Measurements from ENCODE around the gene APOBEC4.

Gene APOBEC4

GRCh38 chr1:183694755-183695154, 41.6 kb upstream of the APOBEC4 start:
- TF ChIP-seq, protein P1, sequence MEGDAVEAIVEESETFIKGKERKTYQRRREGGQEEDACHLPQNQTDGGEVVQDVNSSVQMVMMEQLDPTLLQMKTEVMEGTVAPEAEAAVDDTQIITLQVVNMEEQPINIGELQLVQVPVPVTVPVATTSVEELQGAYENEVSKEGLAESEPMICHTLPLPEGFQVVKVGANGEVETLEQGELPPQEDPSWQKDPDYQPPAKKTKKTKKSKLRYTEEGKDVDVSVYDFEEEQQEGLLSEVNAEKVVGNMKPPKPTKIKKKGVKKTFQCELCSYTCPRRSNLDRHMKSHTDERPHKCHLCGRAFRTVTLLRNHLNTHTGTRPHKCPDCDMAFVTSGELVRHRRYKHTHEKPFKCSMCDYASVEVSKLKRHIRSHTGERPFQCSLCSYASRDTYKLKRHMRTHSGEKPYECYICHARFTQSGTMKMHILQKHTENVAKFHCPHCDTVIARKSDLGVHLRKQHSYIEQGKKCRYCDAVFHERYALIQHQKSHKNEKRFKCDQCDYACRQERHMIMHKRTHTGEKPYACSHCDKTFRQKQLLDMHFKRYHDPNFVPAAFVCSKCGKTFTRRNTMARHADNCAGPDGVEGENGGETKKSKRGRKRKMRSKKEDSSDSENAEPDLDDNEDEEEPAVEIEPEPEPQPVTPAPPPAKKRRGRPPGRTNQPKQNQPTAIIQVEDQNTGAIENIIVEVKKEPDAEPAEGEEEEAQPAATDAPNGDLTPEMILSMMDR (IDR thresholded peaks at IDR 0.05; ENCODE audit: borderline replicate concordance, insufficient read depth, low read depth, low read length): no peak
- no peak overlapping the region for H3K4me3 ChIP-seq (ENCODE audit: low read depth, low read length)

GRCh38 chr1:183694066-183694465, 41.0 kb upstream of the APOBEC4 start:
- H3K4me3 ChIP-seq (ENCODE audit: low read depth, low read length): no peak overlapping the region
- TF ChIP-seq, protein P1 (IDR thresholded peaks at IDR 0.05; ENCODE audit: borderline replicate concordance, insufficient read depth, low read depth, low read length): no peak

- TF ChIP-seq, protein P1 (IDR thresholded peaks at IDR 0.05; ENCODE audit: borderline replicate concordance, insufficient read depth, low read depth, low read length): no peak
- H3K4me3 ChIP-seq (ENCODE audit: low read depth, low read length): no peak overlapping the region
These were observed 40.4 kb upstream of the APOBEC4 start for GRCh38 chr1:183693521-183693920.

DNA sequence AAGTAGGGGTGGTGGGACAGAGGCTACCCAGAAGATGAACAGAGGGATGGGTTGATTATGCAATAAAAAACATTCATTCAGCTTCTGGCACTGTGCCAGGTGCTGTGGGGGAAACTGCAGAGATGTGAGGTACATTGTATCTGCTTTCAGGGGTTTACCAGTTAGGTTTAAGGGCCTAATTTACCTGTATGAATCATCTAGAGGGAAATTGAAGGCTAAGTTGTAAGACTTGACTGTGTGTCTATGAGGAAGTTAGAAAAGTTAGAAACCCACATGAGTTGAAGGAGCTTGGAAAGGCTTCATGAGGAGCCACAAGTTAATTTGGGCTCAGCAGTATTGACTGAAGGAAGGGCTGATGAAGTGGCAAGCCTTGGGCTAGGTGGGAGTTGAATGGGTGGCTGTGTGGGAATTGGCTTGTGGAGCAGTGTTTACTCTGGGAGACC, 36.7 kb upstream of the APOBEC4 start:
- no peak overlapping the region for H3K4me3 ChIP-seq (ENCODE audit: low read depth, low read length)
- TF ChIP-seq, protein P1 (IDR thresholded peaks at IDR 0.05; ENCODE audit: borderline replicate concordance, insufficient read depth, low read depth, low read length): no peak

- no peak overlapping the region for H3K4me3 ChIP-seq (ENCODE audit: low read depth, low read length)
- TF ChIP-seq, protein P1 (IDR thresholded peaks at IDR 0.05; ENCODE audit: borderline replicate concordance, insufficient read depth, low read depth, low read length): no peak
These were observed 35.4 kb upstream of the APOBEC4 start for GRCh38 chr1:183688341-183689060.

- H3K4me3 ChIP-seq (ENCODE audit: low read depth, low read length): no peak overlapping the region
- TF ChIP-seq, protein P1 (IDR thresholded peaks at IDR 0.05; ENCODE audit: borderline replicate concordance, insufficient read depth, low read depth, low read length): no peak
These were observed 34.6 kb upstream of the APOBEC4 start for GRCh38 chr1:183687546-183688304.
